ENCODE results near the gene IL4R. TPM values are rescaled to one million over a fixed set of nuclear protein-coding genes. Genes with fewer than 3 reads are reported as not detected.

IL4R gene
- total and polyA plus RNA-seq, 2 of the 8 experiments (the other 6 are each of a cell fraction or from before 2014, with no cell fraction given): 29.1 to 29.4 TPM

- H2AFZ ChIP-seq (ENCODE audit: low read length): no peak overlapping the region
- POLR2A ChIA-PET (ENCODE audit: partially characterized antibody): no interaction called here
- WGBS, 2 experiments (ENCODE audit: extremely low coverage in 1 of 2, insufficient coverage in 1 of 2, insufficient read length in 1 of 2, insufficient replicate concordance in 2 of 2, low coverage in 1 of 2, low lambda C conversion rate in 2 of 2, missing lambda C conversion rate in 1 of 2): 90% methylated on average over 6 of the region's 6 CpGs; no CpG with 5 or more reads in 1 of the 2 experiments
- no peak overlapping the region for H3K4ac ChIP-seq (replicated peaks; ENCODE audit: insufficient read length, low read depth, low read length)
- H3K27ac ChIP-seq (ENCODE audit: low read depth, low read length): no peak overlapping the region
- no peaks in the 10 kb centered on the region for H3K27me3 ChIP-seq (replicated peaks in 1 of 4; ENCODE audit: control insufficient read depth in 3 of 4, extremely low read depth in 1 of 4, insufficient read depth in 3 of 4, low read length in 3 of 4)
- DNase-seq (ENCODE audit: low read depth in 1 of 2, low spot score in 2 of 2) (no peak), FAIRE-seq (no peak)
- H3K56ac ChIP-seq (replicated peaks; ENCODE audit: insufficient read length, low read depth, low read length): no peak overlapping the region
- peaks cover 5% of the 10 kb centered on the region for H3K79me1 ChIP-seq (ENCODE audit: low read depth, low read length)
- H2BK20ac ChIP-seq (ENCODE audit: low read length): no peak overlapping the region
- no peak overlapping the region for H4K8ac ChIP-seq (ENCODE audit: extremely low read depth, insufficient read depth, low read length)
- no peak overlapping the region for H2BK120ac ChIP-seq (replicated peaks; ENCODE audit: low read depth, low read length)
- H3K9ac ChIP-seq (replicated peaks in 1 of 4; ENCODE audit: extremely low read depth in 1 of 4, low read depth in 3 of 4, low read length in 3 of 4): no peak overlapping the region
- H3K36me3 ChIP-seq (ENCODE audit: control insufficient read depth in 2 of 4, insufficient read depth in 4 of 4, low read length in 3 of 4): no peaks in the 10 kb centered on the region
- no peak overlapping the region for H3K18ac ChIP-seq (ENCODE audit: extremely low read depth, low read length)
- CTCF ChIA-PET (ENCODE audit: partially characterized antibody): no interaction called here
- no peaks in the 10 kb centered on the region for H3K9me3 ChIP-seq (ENCODE audit: insufficient read depth in 2 of 2, low read depth in 1 of 2, low read length in 1 of 2)
- no peak overlapping the region for H4K91ac ChIP-seq (replicated peaks; ENCODE audit: insufficient read length, low read length)
- no peak overlapping the region for H2AK5ac ChIP-seq (ENCODE audit: low read depth, low read length)
- H3K23me2 ChIP-seq (ENCODE audit: low read depth, low read length): no peaks in the 10 kb centered on the region; the same call in 1 of the 2 replicates
- peaks cover 0 to 8% (median 7%) of the 10 kb centered on the region in 4 experiments; a peak in 3 of 7 replicates for H3K4me1 ChIP-seq (replicated peaks in 1 of 4; ENCODE audit: control insufficient read depth in 3 of 4, insufficient read depth in 4 of 4, low read length in 3 of 4)
- TF ChIP-seq GABPA (IDR thresholded peaks at IDR 0.05; ENCODE audit: borderline replicate concordance, insufficient read depth, low read length) (no peak), TEAD4 (IDR thresholded peaks at IDR 0.05; ENCODE audit: low read depth, low read length) (no peak), TCF12 (IDR thresholded peaks at IDR 0.05; ENCODE audit: low read depth, low read length) (no peak), SUZ12 (IDR thresholded peaks at IDR 0.05; ENCODE audit: low read length) (no peak)
- H3K4me2 ChIP-seq (ENCODE audit: insufficient read depth in 1 of 2, low read depth in 2 of 2, low read length in 2 of 2): no peak overlapping the region
- no peak overlapping the region for H2BK12ac ChIP-seq (ENCODE audit: low read depth, low read length)
- no peaks in the 10 kb centered on the region for H4K20me1 ChIP-seq (replicated peaks in 1 of 2; ENCODE audit: control insufficient read depth in 1 of 2, insufficient read depth in 2 of 2, low read length in 2 of 2)
- no peak overlapping the region for H4K5ac ChIP-seq (ENCODE audit: insufficient read length, low read depth, low read length)
- H3K4me3 ChIP-seq (ENCODE audit: extremely low read depth in 1 of 4, insufficient read depth in 2 of 4, low read depth in 3 of 4, low read length in 4 of 4): no peak overlapping the region
- no peak overlapping the region for H3K14ac ChIP-seq (ENCODE audit: insufficient read length)
- H3K23ac ChIP-seq (ENCODE audit: insufficient read length): no peak overlapping the region
- H2BK15ac ChIP-seq (ENCODE audit: low read length): no peak overlapping the region
- H2BK5ac ChIP-seq (ENCODE audit: low read depth, low read length): no peak overlapping the region
- peaks cover 0 to 23% of the 10 kb centered on the region in 2 experiments; a peak in 2 of 4 replicates for H3K79me2 ChIP-seq (ENCODE audit: control insufficient read depth in 1 of 2, insufficient read depth in 2 of 2, low read length in 2 of 2)
Measured at GRCh38 chr16:27333104-27333503, 19.3 kb downstream of the IL4R start.

Measured in H1 (cell line).